NCI-H748 treated with DMSO at 0.1 percent for 48 hours (cell line): ENCODE measurements around the gene CCDC171.

Experiments used
- DNase-seq: peaks from one replicate; lab custom pipeline; 2025; lab: John Stamatoyannopoulos, UW

Gene CCDC171

DNA sequence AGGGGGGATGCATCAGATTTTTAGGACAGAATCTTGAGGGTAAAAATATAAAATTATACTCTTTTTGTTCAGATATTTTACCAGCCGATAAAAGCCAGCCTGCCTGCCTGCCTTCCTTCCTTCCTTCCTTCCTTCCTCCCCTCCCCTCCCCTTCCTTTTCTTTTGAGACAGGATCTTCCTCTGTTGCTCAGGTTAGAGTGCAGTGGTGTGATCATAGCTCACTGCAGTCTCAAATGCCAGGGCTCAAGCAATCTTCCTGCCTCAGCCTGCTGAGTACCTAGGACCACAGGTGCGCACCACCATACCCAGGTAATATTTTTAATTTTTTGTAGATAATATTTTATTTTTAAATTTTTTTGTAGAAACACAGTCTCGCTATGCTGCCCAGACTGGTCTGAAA is 330.0 kb downstream of the CCDC171 start:
- DNase-seq, result no peak

DNA sequence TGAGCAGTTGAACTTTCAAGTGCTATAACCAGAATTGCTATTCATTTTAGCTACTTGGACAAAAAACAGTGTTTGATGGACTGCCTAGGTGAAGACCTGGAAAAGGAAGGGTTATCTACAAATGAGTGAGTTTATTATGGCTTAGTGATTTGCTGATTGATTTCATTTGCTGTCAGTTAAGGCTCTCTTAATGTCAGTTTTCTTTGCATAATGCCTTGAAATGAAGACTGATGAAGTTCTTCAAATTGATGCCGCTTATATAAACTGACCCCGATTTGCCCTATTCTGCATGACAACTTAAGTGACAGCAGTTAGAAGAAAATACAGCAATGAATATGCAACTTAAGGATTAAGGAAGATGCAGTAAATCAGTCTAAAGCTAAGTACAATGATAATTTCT is 332.6 kb downstream of the CCDC171 start:
- DNase-seq, result no peak

GRCh38 chr9:15889555-15889954 is 336.7 kb downstream of the CCDC171 start:
- DNase-seq, result no peak

GRCh38 chr9:15901572-15901971 is 348.7 kb downstream of the CCDC171 start:
- no peak for DNase-seq

DNA sequence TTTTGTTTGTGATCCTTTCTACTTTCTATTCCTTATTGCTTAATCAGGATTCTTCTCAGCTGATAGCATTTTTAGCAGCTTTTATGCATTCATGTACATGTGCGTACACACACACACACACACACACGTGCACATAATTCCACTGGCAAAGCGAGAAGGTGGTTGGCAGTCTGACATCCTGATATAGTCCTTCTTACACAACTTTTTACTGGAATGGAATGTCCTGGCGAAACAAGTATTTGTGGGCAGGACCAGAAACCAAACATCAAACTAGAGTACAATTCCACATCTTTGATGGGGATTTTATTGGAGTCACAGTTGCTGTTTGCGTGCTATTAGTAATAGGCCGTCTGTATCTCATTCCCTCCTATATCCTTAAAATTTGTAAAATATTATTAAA is 356.5 kb downstream of the CCDC171 start:
- no peak for DNase-seq

DNA sequence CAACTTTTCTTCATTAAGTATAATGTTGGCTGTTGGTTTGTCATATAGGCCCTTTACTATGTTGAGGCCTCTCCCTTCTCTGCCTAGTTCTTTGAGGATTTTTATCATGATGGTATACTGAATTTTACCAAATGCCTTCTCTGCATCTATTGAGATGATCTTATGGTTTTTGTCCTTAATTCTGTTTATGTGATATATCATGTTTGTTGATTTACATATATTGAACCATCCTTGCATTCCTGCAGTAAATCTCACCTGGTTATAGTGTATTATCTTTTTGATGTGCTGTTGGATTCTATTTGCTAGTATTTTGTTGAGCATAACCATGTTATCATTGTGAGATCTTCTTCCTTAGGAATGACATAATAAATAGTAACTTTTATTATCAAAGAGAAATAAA is 362.9 kb downstream of the CCDC171 start:
- no peak for DNase-seq

- no peak for DNase-seq
Observed at GRCh38 chr9:15927161-15927560, 374.3 kb downstream of the CCDC171 start.

DNA sequence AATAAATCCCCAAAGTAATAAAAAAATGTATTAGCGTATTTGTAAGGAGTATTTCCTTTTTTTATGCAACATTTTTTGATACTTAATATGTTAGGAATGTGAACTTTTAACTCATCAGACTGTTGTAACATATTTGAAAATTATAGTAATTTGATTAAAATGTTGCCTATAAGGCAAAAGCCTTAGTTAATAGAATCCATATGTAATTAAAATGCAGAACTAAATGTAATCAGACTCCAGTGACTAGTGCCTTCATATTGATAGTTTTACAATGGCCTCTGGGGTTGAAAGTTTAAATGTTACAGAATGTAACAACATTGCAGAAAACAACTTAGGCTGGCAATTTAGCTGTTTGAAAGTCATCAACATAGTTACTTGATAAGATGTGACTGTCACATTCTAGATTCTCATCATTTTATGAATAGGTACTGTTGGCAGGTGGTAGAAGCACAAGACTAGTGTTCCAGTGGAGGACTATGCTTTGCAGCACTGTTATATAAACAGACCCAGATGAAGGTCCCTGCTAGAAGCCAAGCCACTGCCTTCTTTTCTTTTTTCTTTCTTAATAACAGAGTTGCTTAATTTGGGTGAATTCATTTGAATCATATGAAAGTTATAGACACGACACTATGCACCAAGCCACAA is 382.9 kb downstream of the CCDC171 start:
- DNase-seq, result peak; percentile 65

DNA sequence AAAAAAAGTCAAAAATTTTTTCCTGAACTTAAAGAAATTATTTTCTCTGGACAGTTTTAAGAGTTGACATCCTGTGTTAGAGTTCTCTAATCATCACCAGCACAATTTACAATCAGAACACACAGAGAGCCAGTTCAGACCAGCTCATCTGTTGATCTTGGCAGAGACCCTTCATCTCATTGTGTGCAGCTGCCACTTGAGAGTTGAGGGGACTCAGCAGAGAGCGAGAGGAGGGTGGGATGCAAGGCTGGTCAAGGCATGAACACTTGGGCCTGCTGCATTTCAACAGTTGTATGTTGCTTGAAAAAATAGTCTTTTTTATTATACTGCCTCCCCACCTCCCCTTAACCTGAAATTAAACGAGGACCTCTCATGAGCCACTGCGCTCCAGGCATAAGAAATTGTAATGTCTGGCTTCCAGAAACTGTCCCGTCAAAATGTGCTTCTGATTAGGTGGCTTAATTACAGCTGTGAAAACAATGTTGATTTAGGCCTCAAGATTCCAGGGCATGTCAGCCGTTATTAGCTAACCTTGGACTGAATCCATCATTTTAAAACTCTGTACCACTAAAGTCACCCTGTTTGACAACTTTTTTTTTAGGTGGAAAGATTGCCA is 383.6 kb downstream of the CCDC171 start:
- DNase-seq, result peak; percentile 84

DNA sequence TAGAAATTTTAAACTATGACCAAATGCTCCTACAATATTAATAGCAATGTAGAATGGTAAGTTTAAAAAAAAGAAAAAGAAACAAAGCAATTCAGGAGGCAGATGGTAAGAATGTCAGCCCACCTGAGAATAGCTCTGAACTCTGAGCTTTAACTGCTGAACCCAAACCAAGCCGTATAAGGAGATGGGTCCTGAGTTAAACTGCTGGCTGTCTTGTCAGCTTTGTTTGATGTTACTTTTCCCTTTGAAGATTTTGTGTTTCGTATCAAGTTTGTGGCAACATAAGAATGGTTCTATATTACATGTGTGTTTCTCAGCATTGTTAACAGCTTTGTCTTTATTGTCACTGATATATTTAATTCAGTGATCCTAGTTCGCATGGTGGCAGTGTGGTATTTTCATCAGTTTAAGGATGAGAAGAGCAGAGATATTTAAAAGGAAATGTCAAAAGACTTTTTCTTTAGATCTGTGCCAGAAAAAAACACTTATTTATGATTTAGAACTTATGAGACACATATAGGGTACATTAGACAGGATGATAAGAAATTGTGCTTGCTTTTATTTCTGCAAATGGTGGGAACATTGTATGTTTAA is 390.1 kb downstream of the CCDC171 start:
- no peak for DNase-seq

- no peak for DNase-seq
Observed at GRCh38 chr9:15944341-15944740, 391.5 kb downstream of the CCDC171 start.

DNA sequence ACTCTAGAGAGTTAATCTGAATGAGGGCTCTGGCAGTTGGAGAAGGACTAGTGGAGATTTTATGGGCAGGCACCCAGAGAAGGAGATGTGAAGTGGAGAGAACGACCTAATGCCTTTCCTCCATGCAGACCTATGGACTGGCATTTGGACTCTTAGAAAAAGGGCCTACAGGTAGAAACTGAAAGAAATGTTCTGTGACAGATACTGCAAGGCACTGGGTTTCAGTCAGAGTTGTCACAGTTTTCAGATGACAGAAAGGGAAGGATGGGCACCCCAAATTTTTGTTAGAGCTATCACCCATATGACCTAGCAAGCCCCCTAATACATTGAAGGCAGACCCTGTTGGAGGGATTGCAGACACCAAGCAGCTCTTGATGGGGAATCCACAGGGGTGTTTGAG is 406.8 kb downstream of the CCDC171 start:
- no peak for DNase-seq

GRCh38 chr9:15961217-15961616 is 408.4 kb downstream of the CCDC171 start:
- no peak for DNase-seq

DNA sequence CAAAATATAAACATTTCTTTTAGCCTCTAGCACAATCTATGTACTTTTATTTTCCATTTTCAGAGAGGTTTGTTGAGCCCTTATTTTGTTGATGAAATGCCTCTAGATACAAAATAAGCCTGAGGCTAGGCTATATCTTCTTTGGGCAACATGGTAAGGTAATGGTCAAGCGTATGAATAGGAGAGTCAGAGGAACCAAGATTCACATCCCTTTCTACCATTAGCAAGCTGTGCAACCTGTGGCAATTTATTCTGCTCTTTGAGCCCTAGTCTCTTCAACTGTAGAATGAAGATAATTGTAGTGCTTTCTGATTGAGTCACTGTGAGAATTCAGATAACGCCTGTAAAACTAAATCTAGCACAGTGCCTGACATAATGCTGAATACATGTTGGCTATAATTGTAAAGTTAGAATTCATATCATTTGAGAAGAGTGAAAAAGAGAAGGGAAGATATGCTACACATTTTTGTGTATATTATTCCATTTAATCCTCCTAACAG is 412.5 kb downstream of the CCDC171 start:
- no peak for DNase-seq

GRCh38 chr9:15966471-15966870 is 413.6 kb downstream of the CCDC171 start:
- no peak for DNase-seq

DNA sequence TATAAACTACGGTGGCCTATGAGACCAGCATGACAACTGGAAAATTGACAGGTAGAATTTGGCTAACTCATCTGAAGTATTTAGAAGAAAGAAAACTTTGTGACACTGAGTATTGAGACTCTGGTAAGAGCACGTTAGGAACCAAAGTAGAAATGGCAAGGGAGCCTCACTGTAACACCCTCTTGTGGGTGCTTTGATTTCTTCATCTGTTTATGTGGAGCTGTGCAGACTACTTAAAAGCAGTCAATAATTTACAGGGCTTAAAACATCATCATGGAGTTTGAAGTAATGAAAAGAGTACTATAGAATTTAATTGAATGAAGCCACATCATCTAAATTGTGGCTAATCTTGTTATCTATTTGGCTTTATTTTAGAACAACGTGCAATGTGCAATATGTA is 414.2 kb downstream of the CCDC171 start:
- DNase-seq, result no peak

DNA sequence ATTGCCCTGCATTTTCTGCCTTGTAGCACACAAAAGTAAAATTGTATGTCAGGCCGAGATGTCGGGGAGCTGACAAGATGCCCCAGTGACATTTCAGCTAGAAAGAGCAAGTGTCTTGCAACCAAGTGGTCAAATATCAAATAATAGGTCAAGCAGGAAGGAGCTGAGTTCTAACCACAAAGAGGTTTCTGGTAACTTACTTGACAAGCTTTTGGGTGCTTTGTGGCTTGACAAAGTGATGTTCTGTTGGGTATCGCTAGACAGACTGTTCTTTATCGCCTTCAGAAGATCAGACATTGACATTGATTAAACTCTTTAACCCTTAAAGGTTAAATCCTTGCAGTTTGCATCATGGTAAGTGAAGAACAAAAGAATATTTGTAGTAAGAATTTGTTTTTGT is 419.9 kb downstream of the CCDC171 start:
- no peak for DNase-seq

DNA sequence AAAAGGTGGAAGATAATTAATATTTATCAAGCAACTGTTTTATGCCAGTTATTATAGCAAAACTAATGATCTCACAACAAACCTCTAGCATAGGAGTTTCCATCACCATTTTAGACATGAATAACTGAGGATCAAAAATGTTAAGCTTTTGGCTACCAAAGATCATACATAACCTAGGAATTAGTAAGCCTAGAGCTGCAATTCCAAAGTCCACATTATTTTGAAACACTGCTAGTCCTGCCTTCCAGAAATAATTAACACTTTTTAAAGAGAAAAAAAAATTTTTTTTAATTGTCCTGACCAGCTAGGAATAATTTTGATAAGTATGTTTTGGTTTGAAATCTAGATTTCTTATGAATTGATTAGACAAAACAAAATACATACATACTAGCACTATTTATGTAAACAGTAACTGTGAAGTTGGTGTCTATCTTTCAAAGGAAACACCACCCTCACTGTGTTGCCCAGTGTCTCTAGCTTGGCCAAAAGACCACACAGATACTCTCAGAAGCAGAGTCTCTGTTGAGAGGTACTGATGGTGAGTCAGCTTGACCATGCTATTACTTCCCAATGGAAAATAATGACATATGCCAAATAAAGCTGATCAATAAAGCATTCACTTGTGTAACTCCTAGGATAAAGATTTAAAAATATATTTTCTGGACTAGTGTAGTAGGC is 422.4 kb downstream of the CCDC171 start:
- no peak for DNase-seq

DNA sequence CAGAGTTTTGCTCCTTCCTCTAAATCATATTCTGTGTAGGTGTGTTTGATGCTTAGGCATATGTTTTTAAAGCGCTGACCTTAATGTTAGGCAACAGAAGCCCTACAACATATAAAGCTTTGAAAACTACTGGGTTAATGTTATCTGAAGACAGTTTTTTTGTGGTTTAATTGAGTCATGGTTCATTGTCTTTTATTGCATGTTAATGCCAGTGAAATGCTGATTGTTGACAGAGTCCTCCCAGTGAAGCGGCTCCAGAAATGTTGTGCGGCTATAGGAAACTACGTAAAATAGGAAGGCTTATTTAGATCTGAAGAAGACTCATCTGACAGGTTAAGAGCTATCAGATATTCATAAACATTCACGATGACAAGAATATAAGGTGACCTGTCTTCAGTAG is 424.6 kb downstream of the CCDC171 start:
- peak; percentile 20 for DNase-seq

DNA sequence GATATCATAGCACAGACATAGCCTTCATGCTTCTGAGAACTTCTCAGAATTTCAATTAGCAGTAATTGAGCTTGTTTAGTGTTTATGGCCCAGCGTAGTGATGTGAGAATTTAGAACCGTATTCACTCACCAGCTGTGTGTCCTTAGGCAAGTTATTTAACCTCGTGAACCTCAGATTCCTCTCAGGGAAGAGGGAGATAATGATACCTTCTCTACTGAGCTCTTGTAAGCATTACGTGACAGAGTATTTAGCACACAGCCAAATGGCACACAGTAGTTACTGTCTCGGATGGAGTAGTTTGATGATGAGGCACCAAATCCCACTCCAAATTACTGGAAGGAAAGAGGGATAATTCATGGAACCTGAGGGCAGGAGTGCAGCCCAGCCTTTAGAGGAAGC is 429.3 kb downstream of the CCDC171 start:
- no peak for DNase-seq

DNA sequence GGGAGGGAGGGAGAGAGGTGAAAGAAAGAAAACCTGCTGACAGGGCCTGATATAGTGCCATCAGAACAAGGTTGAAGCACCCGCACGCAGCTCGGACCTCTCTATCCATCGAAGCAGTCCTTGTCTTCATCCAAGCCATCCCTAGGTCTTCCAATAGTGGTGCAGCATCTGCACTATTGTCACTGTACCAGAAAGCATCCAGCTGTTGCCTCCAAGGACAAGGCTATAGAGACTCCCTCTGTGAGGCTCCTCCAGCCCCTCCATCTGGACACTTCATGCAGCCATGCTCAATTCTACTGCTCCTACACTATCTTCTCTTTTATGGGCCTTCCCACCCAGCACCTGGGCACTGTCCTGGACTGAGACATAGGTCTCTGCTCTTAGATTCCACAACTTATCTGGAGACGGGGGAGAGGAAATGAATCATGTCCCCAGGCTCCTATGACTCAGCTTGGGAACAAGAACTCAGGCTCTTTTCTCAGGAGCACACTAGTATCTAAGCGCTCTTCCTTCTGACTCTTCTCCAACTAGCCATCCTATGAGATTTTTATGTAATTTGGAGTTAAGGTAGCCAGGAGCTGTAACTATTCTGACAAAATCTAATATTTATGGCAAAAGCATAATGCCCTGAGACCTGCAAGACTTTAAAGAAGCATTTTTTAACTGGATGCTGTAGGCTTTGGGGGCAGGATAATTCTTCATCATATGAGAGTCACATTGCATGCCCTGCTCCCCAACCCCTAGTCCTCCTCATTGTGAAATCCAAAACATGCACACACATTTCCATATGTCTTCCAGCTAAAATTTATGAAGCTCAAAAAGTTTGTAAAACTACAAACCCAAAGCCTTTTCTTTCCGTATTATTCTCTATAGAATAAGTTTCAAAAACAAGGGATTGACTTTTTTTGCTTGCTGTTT is 446.8 kb downstream of the CCDC171 start:
- no peak for DNase-seq

DNA sequence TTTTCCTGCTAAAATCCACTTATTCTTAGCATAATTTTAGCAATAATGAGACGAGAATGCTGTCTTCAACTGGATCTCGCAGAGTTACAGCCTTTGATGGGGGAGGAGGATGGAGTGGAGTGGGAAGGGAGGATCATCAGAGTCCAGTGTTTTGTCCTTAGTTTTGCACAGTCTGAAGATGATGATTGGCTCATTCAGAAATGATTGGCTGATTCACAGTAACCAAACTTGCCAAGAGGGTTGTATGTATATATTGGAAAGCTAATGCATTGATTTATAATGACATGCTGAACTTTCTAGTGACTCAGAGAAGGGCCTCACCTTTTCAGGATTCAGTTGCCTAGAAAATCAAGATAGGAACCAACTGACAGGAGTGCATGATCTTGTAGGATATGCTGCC is 448.0 kb downstream of the CCDC171 start:
- no peak for DNase-seq
